Vagina (tissue), 2 donors: ENCODE data around the gene LTO1. TPM values are rescaled to one million over a fixed set of nuclear protein-coding genes. Genes with fewer than 3 reads are reported as not detected.

Source experiments
- DNase-seq, 2 donors: peaks; one replicate each; pipeline ENCODE4 v3.0.0-alpha.2; 2017; ENCODE audit errors: extremely low spot score in 2 of 2
- H3K27ac ChIP-seq: fragments of 200-600 bp; sonication (generic); one replicate; pipeline ENCODE4 v1.5.1; 2019
- H3K27me3 ChIP-seq: fragments of 200-600 bp; sonication (generic); one replicate; pipeline ENCODE4 v1.5.1; 2019
- H3K36me3 ChIP-seq, 2 donors: fragments of 200-600 bp; sonication (generic); one replicate each; pipeline ENCODE4 v1.5.1; 2017 to 2019
- H3K4me1 ChIP-seq: fragments of 200-600 bp; sonication (generic); one replicate; pipeline ENCODE4 v1.5.1; 2019
- H3K4me3 ChIP-seq, 2 donors: fragments of 200-600 bp; sonication (generic); 1 replicate in 1 of 2; 2 replicates in 1 of 2; pipeline ENCODE4 v1.5.1; 2016 to 2019
- H3K9me3 ChIP-seq: fragments of 200-600 bp; sonication (generic); one replicate; pipeline ENCODE4 v1.5.1; 2019
- POLR2A ChIP-seq, 2 donors: fragments of 450-650 bp; IDR thresholded peaks; one replicate each; pipeline ENCODE4 v1.6.1; 2017; ENCODE audit warnings: antibody characterized with exemption in 2 of 2, mild to moderate bottlenecking in 2 of 2, moderate library complexity in 2 of 2
- POLR2AphosphoS5 ChIP-seq, 2 donors: sonication (generic); formaldehyde crosslinking; IDR thresholded peaks; one replicate each; pipeline ENCODE4 v1.9.0; 2017; ENCODE audit warnings: antibody characterized with exemption in 2 of 2, mild to moderate bottlenecking in 2 of 2, low read depth in 1 of 2; ENCODE audit not compliant: insufficient read depth in 1 of 2
- intact Hi-C: fragments of 100-400 bp; cut with DNase I; formaldehyde crosslinking; loops from one replicate; pipeline ENCODE4 v1.15.1; 2023
- total RNA-seq: library from RNA; depleted of rRNA; stranded (reverse); fragments of >200 nt; gene quantifications from one replicate; pipeline ENCODE4 v1.2.3, GENCODE V29; 2016
- TF ChIP-seq, protein P1 (sequence below), 3 experiments: fragments of 450-650 bp in 2 of 3; fragments of 200-600 bp in 1 of 3; sonication (generic) in 1 of 3; IDR thresholded peaks; one replicate each; pipeline ENCODE4 v1.5.1; 2017 to 2019; ENCODE audit warnings: antibody characterized with exemption in 3 of 3, mild to moderate bottlenecking in 2 of 3, moderate library complexity in 2 of 3

LTO1 gene
- total RNA-seq, 1 donor from 2014 or later = 15.7 TPM

DNA sequence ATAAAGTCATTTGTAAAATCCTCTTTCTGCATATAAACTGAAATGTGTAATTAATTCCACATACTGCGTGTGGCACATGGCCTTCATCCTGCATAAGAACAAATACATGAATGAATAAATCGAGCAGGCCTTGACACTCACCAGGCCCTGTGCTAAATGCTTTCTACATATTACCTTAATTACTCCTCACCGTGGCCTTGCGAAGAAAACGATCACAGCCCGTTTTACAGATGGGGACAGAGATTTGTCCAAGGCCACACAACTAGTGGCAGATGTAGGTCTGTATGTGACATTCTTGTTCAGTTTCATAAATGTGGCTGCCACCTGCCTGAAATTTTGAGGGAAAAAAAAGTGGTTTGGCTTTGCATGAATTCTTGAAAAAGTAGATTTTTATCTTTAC lies 40.0 kb downstream of the LTO1 start:
- H3K4me3 ChIP-seq = no peak overlapping the region
- TF ChIP-seq, protein P1, sequence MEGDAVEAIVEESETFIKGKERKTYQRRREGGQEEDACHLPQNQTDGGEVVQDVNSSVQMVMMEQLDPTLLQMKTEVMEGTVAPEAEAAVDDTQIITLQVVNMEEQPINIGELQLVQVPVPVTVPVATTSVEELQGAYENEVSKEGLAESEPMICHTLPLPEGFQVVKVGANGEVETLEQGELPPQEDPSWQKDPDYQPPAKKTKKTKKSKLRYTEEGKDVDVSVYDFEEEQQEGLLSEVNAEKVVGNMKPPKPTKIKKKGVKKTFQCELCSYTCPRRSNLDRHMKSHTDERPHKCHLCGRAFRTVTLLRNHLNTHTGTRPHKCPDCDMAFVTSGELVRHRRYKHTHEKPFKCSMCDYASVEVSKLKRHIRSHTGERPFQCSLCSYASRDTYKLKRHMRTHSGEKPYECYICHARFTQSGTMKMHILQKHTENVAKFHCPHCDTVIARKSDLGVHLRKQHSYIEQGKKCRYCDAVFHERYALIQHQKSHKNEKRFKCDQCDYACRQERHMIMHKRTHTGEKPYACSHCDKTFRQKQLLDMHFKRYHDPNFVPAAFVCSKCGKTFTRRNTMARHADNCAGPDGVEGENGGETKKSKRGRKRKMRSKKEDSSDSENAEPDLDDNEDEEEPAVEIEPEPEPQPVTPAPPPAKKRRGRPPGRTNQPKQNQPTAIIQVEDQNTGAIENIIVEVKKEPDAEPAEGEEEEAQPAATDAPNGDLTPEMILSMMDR (IDR thresholded peaks at IDR 0.05) = no peak
- TF ChIP-seq POLR2A (IDR thresholded peaks at IDR 0.05) = no peak
- no peak for TF ChIP-seq POLR2AphosphoS5 (IDR thresholded peaks at IDR 0.05; ENCODE audit: insufficient read depth in 1 of 2, low read depth in 1 of 2)
- no peak overlapping the region for H3K27ac ChIP-seq
- H3K9me3 ChIP-seq = no peaks in the 10 kb centered on the region
- DNase-seq = no peak
- H3K36me3 ChIP-seq = no peaks in the 10 kb centered on the region
- intact Hi-C loops = no loop called here
- peaks cover 44% of the 10 kb centered on the region for H3K4me1 ChIP-seq
- no peaks in the 10 kb centered on the region for H3K27me3 ChIP-seq

DNA sequence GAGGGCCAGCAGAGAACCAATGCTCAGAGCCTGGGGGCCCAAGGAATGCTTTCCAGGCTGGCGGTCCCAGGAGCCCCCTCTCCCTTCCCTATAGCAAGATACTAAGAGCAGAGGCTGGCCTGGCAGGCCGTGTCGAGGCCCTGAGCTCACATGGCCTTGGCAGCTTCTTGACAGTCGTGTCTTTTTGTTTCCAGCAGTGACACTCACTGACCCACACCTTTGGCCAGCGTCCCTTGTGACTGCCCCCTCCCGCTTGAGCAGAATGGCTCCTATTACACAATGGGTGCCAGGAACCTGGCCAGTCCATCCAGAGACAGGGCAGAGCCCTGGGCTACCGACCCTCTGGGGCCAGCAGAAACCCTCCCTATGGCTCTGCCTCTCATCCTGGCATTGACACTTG lies 40.6 kb downstream of the LTO1 start:
- DNase-seq = no peak
- Histone ChIP-seq H3K36me3 (no peaks in the 10 kb centered on the region), H3K27ac (no peak overlapping the region), H3K4me1 (peaks cover 38% of the 10 kb centered on the region), H3K4me3 (no peak overlapping the region), H3K9me3 (no peaks in the 10 kb centered on the region), H3K27me3 (no peaks in the 10 kb centered on the region)
- TF ChIP-seq, protein P1 (IDR thresholded peaks at IDR 0.05) = no peak
- TF ChIP-seq POLR2AphosphoS5 (IDR thresholded peaks at IDR 0.05; ENCODE audit: insufficient read depth in 1 of 2, low read depth in 1 of 2) = no peak
- intact Hi-C loops = no loop called here

DNA sequence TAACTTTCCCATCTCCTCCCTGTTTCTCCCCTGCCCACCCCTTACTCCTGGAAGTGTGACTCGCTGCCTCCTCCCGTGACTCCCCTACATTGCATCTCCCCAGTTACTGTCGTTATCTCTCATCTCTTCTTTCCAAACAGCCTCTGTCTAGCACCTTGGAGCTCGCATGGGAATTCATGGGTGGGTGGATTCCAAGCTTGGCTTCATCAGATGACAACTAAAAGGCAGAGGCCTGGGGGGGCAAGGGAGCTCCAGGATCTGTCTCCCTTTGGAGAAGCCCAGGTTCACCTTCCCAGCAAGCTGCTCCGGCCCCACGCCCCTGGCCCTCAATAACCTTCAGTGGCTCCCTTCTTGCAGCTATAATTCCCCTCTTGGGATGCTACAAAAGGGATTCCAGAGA lies 41.1 kb downstream of the LTO1 start:
- intact Hi-C loops = no loop called here
- no peak for DNase-seq
- TF ChIP-seq POLR2A (IDR thresholded peaks at IDR 0.05) (no peak), POLR2AphosphoS5 (IDR thresholded peaks at IDR 0.05; ENCODE audit: insufficient read depth in 1 of 2, low read depth in 1 of 2) (no peak)
- TF ChIP-seq, protein P1 (IDR thresholded peaks at IDR 0.05) = no peak

DNA sequence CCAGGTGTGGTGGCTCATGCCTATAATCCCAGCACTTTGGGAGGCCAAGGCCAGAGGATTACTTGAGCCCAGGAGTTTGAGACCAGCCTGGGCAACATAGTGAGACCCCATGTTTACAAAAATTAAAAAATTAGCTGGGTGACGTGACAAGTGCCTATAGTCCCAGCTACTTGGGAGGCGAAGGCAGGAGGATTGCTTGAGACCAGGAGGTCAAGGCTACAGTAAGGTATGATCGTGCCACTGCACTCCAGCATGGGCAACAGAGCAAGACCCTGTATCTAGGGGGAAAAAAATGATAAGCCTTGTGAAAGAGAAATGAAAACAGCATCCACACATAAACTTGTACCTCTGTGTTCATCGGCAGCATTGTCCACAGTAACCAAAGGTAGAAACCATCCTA lies 42.3 kb downstream of the LTO1 start:
- intact Hi-C loops = no loop called here
- no peaks in the 10 kb centered on the region for H3K27me3 ChIP-seq
- H3K9me3 ChIP-seq = no peaks in the 10 kb centered on the region
- H3K27ac ChIP-seq = no peak overlapping the region
- H3K4me3 ChIP-seq = no peak overlapping the region
- peaks cover 21% of the 10 kb centered on the region for H3K4me1 ChIP-seq
- no peaks in the 10 kb centered on the region for H3K36me3 ChIP-seq
- TF ChIP-seq, protein P1 (IDR thresholded peaks at IDR 0.05) = no peak
- DNase-seq = no peak

More for the DNA sequence above, 41.1 kb downstream of the LTO1 start:
- Histone ChIP-seq H3K36me3 (no peaks in the 10 kb centered on the region), H3K27me3 (no peaks in the 10 kb centered on the region), H3K27ac (no peak overlapping the region), H3K4me3 (no peak overlapping the region), H3K4me1 (peaks cover 33% of the 10 kb centered on the region), H3K9me3 (no peaks in the 10 kb centered on the region)

DNA sequence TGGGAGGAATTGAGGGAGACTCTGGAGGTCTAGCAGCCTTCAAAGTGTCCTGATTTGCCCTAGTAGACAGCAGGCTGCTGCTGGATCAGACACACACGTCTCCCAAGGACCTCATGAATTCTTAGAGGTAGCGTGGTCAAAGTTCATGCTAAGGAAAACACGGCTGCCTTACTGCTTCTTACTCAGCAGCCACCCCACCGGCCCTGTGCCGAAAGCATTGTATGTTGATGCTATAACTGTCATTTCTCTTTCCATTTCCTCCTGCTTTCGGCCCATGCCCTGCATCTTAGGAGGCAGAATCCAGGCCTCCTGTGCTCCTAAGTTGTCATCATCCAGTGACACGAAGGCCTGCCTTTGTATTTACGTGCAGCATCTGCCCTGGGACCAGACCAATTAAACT lies 44.7 kb downstream of the LTO1 start:
- DNase-seq = no peak
- H3K4me1 ChIP-seq = no peaks in the 10 kb centered on the region
- H3K27me3 ChIP-seq = no peaks in the 10 kb centered on the region
- H3K36me3 ChIP-seq = no peaks in the 10 kb centered on the region
- intact Hi-C loops = no loop called here
- H3K27ac ChIP-seq = no peak overlapping the region
- H3K4me3 ChIP-seq = no peak overlapping the region
- no peaks in the 10 kb centered on the region for H3K9me3 ChIP-seq
- no peak for TF ChIP-seq POLR2A (IDR thresholded peaks at IDR 0.05)
- TF ChIP-seq POLR2AphosphoS5 (IDR thresholded peaks at IDR 0.05; ENCODE audit: insufficient read depth in 1 of 2, low read depth in 1 of 2) = no peak
- TF ChIP-seq, protein P1 (IDR thresholded peaks at IDR 0.05) = no peak
